HG02571 (cell line): ENCODE measurements around the gene CAPN9.

Experiments used
- ATAC-seq: cut with Tn5 transposase; IDR thresholded peaks from one replicate; pipeline ENCODE4 v1.9.1; 2021; ENCODE audit warnings: mild to moderate bottlenecking, moderate library complexity; ENCODE audit not compliant: unreplicated experiment

CAPN9 gene

GRCh38 chr1:230848235-230848634 is 101.0 kb downstream of the CAPN9 start:
- ATAC-seq = no peak

DNA sequence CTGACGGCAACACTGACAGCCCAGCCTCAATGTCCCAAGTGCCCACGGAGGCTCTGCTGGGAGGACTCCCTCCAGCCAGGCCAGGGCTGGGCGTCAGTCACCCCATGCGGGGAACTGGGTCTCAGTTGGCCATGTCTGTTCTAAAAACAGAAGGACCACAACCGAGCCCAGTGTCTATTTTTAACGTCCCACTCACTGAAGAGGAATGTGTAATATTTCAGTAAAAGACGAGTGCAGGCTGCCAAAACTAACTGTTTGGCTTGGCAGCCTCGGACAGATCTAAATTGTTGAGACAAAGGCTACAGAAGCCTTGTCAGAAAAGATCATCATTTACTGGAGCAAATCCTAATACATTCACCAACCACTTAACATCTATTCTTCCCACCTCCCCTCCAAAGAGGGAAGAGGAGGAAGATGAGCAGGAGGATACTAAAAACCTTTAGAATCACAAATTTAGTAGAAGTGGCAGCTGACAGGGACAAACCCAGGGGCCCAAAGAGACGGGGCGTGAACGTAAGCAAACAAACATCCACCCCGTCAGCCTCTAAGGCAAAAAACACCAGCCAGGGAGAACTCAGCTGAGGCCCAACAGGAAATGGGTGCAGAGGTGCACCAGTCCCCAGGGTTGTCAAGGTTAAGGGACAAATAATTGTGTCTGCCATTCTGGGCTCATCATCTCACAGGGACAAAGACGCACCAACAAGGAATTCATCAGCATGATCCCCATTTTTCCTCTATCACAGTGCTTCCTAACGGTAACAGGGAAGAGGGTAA is 102.5 kb downstream of the CAPN9 start:
- no peak for ATAC-seq

DNA sequence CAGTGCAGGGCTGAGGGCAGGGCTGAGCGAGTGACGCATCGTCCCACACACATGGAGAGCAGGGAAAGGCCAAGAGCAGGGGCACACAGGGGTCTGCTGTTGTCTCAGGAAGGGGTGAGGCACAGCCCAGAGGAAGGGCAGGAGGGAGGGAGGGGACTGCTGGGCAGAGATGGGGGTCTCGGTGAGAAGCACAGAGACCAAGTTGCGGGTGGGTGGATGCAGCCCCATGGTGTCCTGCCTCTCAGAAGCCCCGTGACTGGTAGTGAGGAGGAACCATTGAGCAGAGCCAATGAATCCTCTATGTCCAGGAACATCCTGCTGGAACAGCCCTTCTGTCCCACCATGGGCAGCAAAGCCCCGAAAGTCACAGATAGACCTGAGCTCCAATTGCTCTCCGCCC is 103.4 kb downstream of the CAPN9 start:
- ATAC-seq = no peak

- no peak for ATAC-seq
These were observed 104.1 kb downstream of the CAPN9 start for GRCh38 chr1:230851291-230851691.
